NCI-H345 (cell line): ENCODE measurements around the gene RALGDS.

ENCODE experiments used
- DNase-seq: peaks from one replicate; lab custom pipeline; 2025; lab: John Stamatoyannopoulos, UW

RALGDS gene

GRCh38 chr9:133051966-133052539, 69.0 kb downstream of the RALGDS start:
- no peak for DNase-seq

GRCh38 chr9:133051281-133051900, 69.6 kb downstream of the RALGDS start:
- DNase-seq: no peak

DNA sequence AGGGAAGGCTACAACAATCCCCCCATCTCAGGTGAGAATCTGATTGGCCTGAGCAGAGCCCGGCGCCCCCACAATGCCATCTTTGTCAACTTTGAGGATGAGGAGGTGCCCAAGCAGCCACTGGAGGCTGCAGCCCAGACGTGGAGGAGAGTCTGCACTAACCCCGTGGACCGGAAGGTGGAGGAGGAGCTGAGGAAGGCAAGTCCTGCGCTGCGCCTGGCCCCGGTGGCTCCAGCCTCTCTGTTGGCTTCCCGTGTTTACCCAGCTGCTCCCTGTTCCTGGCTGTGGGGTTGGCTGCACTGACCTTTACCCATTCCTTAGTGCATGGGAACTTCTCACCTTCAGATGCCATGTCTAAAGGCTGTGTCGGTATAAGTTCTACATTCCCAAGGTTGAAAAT, 70.3 kb downstream of the RALGDS start:
- no peak for DNase-seq

DNA sequence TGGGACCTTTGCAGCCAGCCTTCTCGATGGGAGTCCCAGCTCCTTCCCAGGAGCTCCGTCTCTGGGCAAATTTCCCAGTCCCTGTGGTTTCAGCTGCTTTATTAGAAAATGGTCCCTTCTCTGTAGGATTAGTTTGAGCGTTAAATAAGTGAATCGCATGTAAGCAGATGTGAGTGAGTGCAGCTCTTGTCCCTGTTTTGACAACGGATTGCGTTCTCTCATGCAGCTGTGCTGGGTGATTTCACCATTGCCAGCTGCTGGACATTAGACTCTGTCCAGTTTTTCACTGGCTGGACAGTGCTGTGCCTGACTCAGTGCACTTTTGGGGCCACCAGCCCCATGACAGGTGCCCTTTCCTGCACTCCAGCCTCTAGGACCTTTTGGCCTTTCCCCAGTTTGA, 70.9 kb downstream of the RALGDS start:
- DNase-seq: peak; percentile 39

- no peak for DNase-seq
Measured at GRCh38 chr9:133049043-133049442, 72.0 kb downstream of the RALGDS start.

GRCh38 chr9:133048595-133048994, 72.4 kb downstream of the RALGDS start:
- DNase-seq: no peak
